ENCODE data around the gene EPHB2.
"Not testable (repeated sequence)": the region's sequence is repeated elsewhere in the genome, so short reads cannot be mapped to it uniquely, and the experiment has no call there.

EPHB2 gene

DNA sequence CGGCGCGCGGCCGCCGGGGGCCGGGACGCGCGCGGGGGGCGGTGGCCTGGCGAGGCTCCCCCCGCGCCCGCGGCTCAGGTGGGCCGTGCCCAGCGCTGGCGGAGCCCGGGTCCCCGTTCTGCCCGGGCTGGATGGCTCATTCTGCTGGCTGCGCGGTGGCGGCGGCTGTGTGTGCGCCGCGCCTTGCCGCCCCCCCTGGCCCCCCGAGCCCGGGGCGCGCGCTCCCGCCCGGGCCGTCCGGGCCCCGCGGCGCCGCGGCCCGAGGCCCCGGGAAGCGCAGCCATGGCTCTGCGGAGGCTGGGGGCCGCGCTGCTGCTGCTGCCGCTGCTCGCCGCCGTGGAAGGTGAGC lies at the start of gene EPHB2:
Gene EPHB2, plus strand, starts transcription at position 139 of the 349 bp plus-strand sequence. Its CDS starts 144 bp downstream, at position 283.
- H3K27me3 Mint-ChIP-seq, result peaks cover 73% of the 10 kb centered on the region
- H3K4me3 Mint-ChIP-seq, result no peak within 1 kb of the TSS
- no peaks in the 10 kb centered on the region for H3K9me3 Mint-ChIP-seq
- CTCF ChIA-PET, result no interaction called here
- H3K27ac Mint-ChIP-seq, result no peak within 1 kb of the TSS
- peak; percentile 28 for DNase-seq
- H3K36me3 Mint-ChIP-seq, result no peaks in the 10 kb centered on the region
- peaks cover 5% of the 10 kb centered on the region for H3K4me1 Mint-ChIP-seq

DNA sequence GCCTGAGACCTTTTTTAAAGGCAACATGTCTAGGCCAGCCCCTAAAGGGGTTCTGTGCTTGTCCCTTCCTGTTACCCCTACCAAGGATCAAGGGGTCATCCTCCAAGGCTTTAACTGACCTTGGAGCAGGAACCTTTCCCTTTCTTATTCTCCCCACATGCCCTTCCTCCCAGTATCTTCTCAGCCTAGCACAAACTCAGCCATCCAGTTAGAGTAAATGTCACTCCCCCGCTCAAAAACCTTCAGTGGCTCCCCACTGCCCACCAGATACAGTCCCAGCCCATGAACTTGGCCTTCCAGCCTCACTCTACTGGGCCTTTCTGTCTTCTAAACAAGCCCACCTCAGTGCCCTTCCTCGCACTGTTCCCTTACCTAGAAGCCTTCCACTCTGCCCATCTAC lies 48.8 kb upstream of the EPHB2 start:
- H3K9me3 Mint-ChIP-seq, result no peaks in the 10 kb centered on the region
- H3K27me3 Mint-ChIP-seq, result peaks cover 7% of the 10 kb centered on the region
- no peak overlapping the region for H3K27ac Mint-ChIP-seq
- no peak overlapping the region for H3K4me3 Mint-ChIP-seq
- H3K4me1 Mint-ChIP-seq, result no peaks in the 10 kb centered on the region
- CTCF ChIA-PET, result interaction anchor here (1.0 kb wide), 1 partner anchor 19 kb away, joined by 3 read pairs; no protein-coding TSS in a partner anchor
- no peaks in the 10 kb centered on the region for H3K36me3 Mint-ChIP-seq
- no peak for DNase-seq

DNA sequence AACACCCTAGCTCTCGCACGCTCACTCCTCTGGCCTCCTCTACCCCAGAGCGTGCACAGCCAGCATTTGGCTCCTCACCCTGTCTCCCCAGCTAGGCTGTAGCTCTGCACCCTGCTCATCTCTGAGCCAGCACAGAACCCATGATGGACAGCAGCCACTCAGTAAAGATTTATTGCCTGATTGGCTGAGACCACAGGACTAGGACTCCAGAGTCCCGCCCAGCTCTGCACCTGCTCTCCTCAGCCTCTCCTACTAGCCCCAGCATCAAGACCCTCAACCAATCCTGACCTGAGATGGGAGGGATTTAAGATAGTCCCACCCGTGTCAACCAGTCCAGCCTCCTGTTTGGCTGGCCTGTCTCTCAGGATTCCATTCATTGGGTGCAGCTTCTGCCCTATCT lies 48.3 kb upstream of the EPHB2 start:
- no peaks in the 10 kb centered on the region for H3K36me3 Mint-ChIP-seq
- no peak for DNase-seq
- no peaks in the 10 kb centered on the region for H3K4me1 Mint-ChIP-seq
- CTCF ChIA-PET, result interaction anchor here (1.0 kb wide), 1 partner anchor 20 kb away, joined by 3 read pairs; no protein-coding TSS in a partner anchor
- peaks cover 7% of the 10 kb centered on the region for H3K27me3 Mint-ChIP-seq
- H3K27ac Mint-ChIP-seq, result no peak overlapping the region
- H3K4me3 Mint-ChIP-seq, result no peak overlapping the region
- no peaks in the 10 kb centered on the region for H3K9me3 Mint-ChIP-seq

DNA sequence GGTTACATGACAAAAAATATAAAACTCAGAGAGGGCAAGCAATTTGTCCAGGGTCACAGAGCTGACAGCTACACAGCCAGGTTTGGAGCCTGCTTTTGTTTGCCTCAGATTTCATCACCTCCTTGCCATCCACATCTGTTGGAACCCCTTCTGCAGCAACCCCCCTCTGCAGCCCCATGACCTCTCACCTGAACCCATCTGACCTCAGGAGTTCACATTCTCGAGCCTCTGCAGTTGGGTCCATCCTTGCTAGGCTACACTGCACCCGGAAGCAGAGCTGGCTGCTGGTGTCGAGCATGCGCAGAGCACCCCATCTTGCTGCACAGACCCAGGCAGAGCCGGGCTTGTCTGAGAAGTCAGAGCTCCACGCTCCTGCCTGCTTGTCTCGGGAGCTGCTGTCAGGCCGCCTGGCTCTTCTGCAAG lies 47.6 kb upstream of the EPHB2 start:
- CTCF ChIA-PET, result interaction anchor here (0.6 to 1.0 kb wide), 2 partner anchors 20 to 250 kb away, joined by 3 read pairs; no protein-coding TSS in a partner anchor
- no peak overlapping the region for H3K27ac Mint-ChIP-seq

DNA sequence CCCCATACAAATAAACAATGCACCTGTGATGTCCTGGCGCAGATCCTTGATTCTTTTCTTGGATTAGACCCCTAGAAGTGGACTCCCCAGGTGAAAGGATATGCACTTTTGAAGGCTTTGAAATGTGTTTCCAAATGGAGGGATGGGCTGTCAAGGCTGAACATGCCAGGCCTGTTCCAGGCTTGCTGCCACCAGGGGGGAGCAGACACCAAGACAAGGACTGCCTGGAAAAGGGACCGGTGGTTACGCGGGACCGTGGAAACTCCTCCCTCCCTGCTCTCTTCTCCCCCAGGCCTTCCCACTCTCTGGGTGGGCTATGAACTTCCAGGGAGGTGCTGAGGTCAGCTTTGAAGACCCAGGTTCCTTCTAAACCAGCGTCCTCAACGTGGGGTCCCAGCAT lies 44.9 kb upstream of the EPHB2 start:
- H3K27ac Mint-ChIP-seq, result no peak overlapping the region
- peaks cover 15% of the 10 kb centered on the region for H3K27me3 Mint-ChIP-seq
- H3K36me3 Mint-ChIP-seq, result no peaks in the 10 kb centered on the region
- no peak for DNase-seq
- CTCF ChIA-PET, result interaction anchor here (0.7 kb wide), 1 partner anchor 140 kb away, joined by 3 read pairs; no protein-coding TSS in a partner anchor
- H3K4me3 Mint-ChIP-seq, result no peak overlapping the region
- H3K9me3 Mint-ChIP-seq, result no peaks in the 10 kb centered on the region
- H3K4me1 Mint-ChIP-seq, result no peaks in the 10 kb centered on the region

More for the DNA sequence above, 47.6 kb upstream of the EPHB2 start:
- DNase-seq, result no peak
- Mint-ChIP-seq H3K4me1 (no peaks in the 10 kb centered on the region), H3K27me3 (peaks cover 11% of the 10 kb centered on the region), H3K9me3 (no peaks in the 10 kb centered on the region), H3K36me3 (no peaks in the 10 kb centered on the region), H3K4me3 (no peak overlapping the region)

DNA sequence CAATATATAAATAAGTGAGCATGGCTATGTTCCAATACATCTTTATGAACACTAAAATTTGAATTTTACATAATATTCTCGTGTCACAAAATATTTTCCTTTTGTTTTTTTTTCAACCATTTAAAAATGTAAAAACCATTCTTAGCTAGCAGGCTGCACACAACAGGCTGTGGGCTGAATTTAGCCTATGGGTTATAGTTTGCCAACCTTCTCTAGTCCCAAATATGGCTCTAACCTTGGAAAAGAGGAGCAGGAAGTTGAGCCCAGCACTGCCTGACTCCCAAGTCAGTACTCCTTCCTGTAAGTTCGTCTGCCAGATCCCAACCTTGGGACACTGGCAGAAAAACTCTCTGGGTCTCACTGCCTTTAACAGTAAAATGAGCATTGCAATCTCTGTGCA lies 44.2 kb upstream of the EPHB2 start:
- Mint-ChIP-seq H3K27ac (no peak overlapping the region), H3K27me3 (peaks cover 22% of the 10 kb centered on the region), H3K9me3 (no peaks in the 10 kb centered on the region), H3K36me3 (no peaks in the 10 kb centered on the region), H3K4me1 (no peaks in the 10 kb centered on the region), H3K4me3 (no peak overlapping the region)
- CTCF ChIA-PET, result no interaction called here
- no peak for DNase-seq

DNA sequence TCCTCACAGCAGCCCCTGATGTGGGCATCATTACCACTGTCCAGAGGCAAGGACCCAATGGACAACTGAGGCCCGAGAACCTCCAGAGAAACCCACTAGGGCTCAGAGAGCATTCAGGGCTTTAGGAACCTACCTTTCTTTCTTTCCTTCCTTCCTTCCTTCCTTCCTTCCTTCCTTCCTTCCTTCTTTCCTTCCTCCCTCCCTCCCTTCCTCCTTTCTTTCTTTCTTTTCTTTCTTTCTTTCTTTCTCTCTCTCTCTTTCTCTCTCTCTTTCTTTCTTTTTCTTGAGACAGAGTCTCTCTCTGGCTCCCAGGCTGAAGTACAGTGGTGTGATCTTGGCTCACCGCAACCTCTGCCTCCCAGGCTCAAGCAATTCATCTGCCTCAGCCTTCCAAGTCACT lies 41.8 kb upstream of the EPHB2 start:
- peaks cover 46% of the 10 kb centered on the region for H3K27me3 Mint-ChIP-seq
- H3K27ac Mint-ChIP-seq, H3K4me1 Mint-ChIP-seq, DNase-seq, H3K36me3 Mint-ChIP-seq, H3K9me3 Mint-ChIP-seq, CTCF ChIA-PET, H3K4me3 Mint-ChIP-seq: not testable (repeated sequence)

DNA sequence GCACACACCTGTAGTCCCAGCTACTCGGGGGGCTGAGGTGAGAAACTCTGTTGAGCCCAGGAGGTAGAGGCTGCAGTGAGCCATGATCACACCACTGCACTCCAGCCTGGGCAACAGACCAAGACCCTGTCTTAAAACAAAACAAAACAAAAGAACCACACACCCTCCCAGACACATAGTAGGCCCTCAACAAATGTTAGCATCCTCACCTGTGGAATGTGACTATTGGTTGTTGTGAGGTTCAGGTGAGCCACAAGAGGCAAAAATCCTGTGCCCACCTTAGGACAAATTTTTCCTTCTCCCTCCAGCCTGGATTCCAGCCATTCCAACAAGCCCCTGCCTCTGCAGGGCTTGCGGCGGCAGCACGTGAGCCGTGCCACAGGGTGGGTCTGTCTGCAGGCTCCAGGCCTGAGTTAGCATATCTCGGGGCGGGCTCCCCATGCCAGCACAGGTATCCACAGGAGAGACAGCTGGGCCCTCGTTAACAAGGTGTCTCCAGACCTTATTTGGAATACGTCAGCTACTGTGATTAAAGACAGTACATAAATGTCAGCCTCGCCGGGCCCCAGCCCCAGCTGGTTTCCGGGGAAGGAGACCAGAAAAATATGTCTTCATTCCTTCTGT lies 40.2 kb upstream of the EPHB2 start:
- CTCF ChIA-PET, result no interaction called here
- H3K36me3 Mint-ChIP-seq, result no peaks in the 10 kb centered on the region
- H3K27ac Mint-ChIP-seq, result no peak overlapping the region
- DNase-seq, result no peak
- no peak overlapping the region for H3K4me3 Mint-ChIP-seq
- no peaks in the 10 kb centered on the region for H3K4me1 Mint-ChIP-seq
- H3K9me3 Mint-ChIP-seq, result no peaks in the 10 kb centered on the region
- peaks cover 56% of the 10 kb centered on the region for H3K27me3 Mint-ChIP-seq

DNA sequence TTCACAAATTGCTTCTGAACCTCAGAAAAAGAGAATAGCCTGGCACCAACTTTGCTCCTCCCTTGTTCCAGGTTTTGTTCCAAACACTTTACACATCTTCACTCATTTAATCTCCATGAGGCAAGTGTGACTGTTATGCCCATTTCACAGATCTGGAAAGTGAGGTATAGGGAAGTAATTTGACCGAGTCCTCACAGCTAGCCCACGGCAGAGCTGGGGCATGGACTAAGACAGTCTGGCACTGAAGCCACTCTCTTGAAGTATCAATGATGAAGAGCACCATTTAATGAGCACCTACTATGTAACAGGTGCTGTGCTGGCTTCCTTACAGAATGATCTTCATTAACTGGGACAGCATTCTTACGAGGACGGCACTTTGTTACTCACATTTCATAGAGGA lies 38.6 kb upstream of the EPHB2 start:
- no peak overlapping the region for H3K27ac Mint-ChIP-seq
- peaks cover 57% of the 10 kb centered on the region for H3K27me3 Mint-ChIP-seq
- CTCF ChIA-PET, result no interaction called here
- H3K9me3 Mint-ChIP-seq, result no peaks in the 10 kb centered on the region
- DNase-seq, result no peak
- no peaks in the 10 kb centered on the region for H3K36me3 Mint-ChIP-seq
- H3K4me3 Mint-ChIP-seq, result no peak overlapping the region
- no peaks in the 10 kb centered on the region for H3K4me1 Mint-ChIP-seq

DNA sequence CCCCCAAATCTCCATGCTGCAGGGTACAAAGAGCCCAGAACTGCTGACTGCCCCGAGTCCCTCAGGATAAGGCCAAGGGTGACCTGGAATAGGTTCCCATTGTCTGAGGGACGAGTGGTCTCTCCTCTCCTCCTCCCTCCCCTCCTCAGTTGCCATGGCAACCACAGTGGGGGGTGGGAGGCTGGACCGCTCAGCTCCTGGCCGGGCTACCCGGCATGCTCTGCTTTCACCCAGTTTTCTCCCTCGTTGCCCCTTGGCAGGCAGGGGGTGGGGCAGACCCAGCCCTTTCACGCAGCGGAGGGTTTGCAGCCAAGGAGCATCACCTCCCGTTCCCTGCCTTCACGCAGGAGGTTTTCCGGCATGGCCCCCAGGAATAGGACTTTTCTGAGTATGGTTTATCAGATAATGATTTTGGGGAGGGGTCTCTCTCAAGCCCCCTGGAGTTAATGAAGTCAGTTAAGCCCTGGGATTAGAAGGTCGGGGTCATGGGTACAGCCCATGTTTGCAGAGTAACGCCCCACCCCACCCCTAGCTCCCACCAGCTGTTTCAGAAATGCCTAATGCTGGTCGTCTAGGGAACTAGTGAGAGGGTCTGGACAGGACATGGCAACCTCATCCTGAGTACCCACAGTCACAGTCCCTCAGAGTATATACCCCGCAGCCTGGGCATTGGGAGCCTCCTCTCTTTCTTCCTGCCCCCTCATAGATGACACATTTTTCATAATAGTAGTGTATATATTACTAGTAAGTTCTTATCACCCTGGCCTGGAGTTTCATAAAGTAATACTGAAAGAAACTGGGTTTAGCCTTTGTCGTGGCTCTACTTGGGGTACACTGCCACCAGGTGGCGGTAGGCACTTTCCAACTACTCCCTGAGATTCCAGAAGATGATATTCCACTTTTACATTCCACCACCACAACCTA lies 36.9 kb upstream of the EPHB2 start:
- Mint-ChIP-seq H3K27ac (no peak overlapping the region), H3K4me3 (no peak overlapping the region), H3K4me1 (no peaks in the 10 kb centered on the region), H3K9me3 (no peaks in the 10 kb centered on the region), H3K27me3 (peaks cover 53% of the 10 kb centered on the region), H3K36me3 (no peaks in the 10 kb centered on the region)
- DNase-seq, result no peak
- CTCF ChIA-PET, result interaction anchor here (0.7 to 1.6 kb wide), 3 partner anchors 16 to 215 kb away, joined by 3 to 4 read pairs (median 4); no protein-coding TSS in a partner anchor

DNA sequence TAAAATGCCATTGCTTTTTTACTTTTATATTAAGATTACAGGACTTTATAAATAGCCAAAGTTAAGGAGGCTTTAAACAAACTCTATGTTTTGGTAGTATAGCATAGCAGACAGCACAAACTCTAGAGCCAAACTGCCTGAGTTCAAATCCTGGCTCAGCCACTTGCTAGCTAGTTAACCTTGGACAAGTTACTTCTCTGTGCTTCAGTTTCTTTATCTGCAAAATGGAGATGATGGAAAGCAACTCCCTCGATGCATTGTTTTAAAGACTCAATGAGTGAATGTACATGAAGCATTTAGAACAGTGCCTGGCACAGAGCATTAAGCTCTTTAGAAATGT lies 36.3 kb upstream of the EPHB2 start:
- CTCF ChIA-PET, result interaction anchor here (0.7 to 1.6 kb wide), 4 partner anchors 9 to 214 kb away, joined by 3 to 4 read pairs (median 4); no protein-coding TSS in a partner anchor
- peaks cover 48% of the 10 kb centered on the region for H3K27me3 Mint-ChIP-seq

DNA sequence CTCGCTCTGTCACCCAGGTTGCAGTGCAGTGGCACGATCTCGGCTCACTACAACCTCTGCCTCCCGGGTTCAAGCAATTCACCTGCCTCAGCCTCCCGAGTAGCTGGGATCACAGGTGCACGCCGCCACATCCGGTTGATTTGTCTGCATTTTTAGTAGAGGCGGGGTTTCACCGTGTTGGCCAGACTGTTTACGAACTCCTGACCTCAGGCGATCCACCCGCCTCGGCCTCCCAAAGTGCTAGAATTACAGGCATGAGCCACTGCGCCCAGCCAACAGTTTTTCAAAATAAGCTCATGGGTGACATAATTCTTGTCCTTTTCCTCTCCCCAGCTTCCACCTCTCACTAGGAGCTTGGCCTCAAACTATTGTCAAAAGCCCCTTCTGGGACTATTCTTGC lies 34.5 kb upstream of the EPHB2 start:
- not testable (repeated sequence) for H3K27ac Mint-ChIP-seq, H3K4me1 Mint-ChIP-seq, DNase-seq, H3K36me3 Mint-ChIP-seq, H3K4me3 Mint-ChIP-seq, H3K9me3 Mint-ChIP-seq
- H3K27me3 Mint-ChIP-seq, result peaks cover 38% of the 10 kb centered on the region
- CTCF ChIA-PET, result interaction anchor here (1.0 kb wide), 1 partner anchor 171 kb away, joined by 3 read pairs; no protein-coding TSS in a partner anchor

More for the DNA sequence above, 36.3 kb upstream of the EPHB2 start:
- no peaks in the 10 kb centered on the region for H3K36me3 Mint-ChIP-seq
- H3K4me3 Mint-ChIP-seq, result no peak overlapping the region
- H3K4me1 Mint-ChIP-seq, result no peaks in the 10 kb centered on the region
- no peak for DNase-seq
- H3K9me3 Mint-ChIP-seq, result no peaks in the 10 kb centered on the region
- H3K27ac Mint-ChIP-seq, result no peak overlapping the region

DNA sequence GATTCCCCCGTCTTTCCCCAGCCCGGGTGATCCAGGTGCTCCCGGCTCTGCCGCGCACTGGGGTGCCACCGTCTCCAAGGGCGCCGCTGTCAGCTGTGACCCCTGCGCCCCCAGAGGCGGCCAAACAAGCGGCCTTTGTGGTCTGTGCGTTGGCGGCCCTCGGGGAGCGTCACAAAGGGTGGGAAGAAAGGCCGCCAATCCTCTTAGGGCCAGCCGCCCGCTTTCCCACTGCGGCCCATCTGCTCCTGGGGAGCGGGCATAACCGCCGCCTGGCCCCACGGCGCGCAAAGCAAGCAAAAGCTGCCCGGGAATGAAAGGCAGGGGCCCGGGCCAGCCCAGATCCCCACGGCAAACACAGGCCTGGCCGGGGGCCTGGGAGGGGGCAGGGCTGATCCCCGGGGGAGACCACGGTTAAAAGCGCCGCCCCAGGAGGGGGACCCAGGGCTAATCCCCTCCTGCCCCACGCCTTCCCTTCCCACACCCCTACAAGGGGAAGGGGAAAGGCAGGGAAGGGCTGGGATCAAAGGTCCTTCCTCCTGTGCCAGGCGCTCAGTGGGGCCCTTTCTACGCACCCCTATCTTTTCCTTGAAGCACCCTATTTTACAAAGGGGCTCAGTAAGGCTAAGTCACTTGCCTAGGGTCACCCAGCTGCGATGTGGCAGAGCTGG lies 33.6 kb upstream of the EPHB2 start:
- no peaks in the 10 kb centered on the region for H3K9me3 Mint-ChIP-seq
- H3K27ac Mint-ChIP-seq, result no peak overlapping the region
- CTCF ChIA-PET, result interaction anchor here (1.0 kb wide), 1 partner anchor 172 kb away, joined by 3 read pairs; no protein-coding TSS in a partner anchor
- peaks cover 29% of the 10 kb centered on the region for H3K27me3 Mint-ChIP-seq
- no peak for DNase-seq
- no peaks in the 10 kb centered on the region for H3K4me1 Mint-ChIP-seq
- H3K4me3 Mint-ChIP-seq, result no peak overlapping the region
- H3K36me3 Mint-ChIP-seq, result no peaks in the 10 kb centered on the region
